Tibial artery (tissue), 4 donors: ENCODE measurements around the gene AGXT.

Experiments
- DNase-seq, 2 donors: peaks; one replicate each; pipeline ENCODE4 v3.0.0-alpha.2; 2019
- H3K27ac ChIP-seq, 2 donors: fragments of 200-600 bp; sonication (generic) in 1 of 2; 1 replicate in 1 of 2; 2 replicates in 1 of 2; pipeline ENCODE4 v1.5.1; 2018 to 2019; ENCODE audit warnings: mild to moderate bottlenecking in 1 of 2
- H3K27me3 ChIP-seq, 2 donors: fragments of 200-600 bp; sonication (generic) in 1 of 2; one replicate each; pipeline versions ENCODE4 v1.5.1 to v1.6.0; 2016 to 2019
- H3K36me3 ChIP-seq, 3 donors: fragments of 200-600 bp; sonication (generic) in 2 of 3; one replicate each; pipeline ENCODE4 v1.5.1; 2016 to 2019; ENCODE audit warnings: mild to moderate bottlenecking in 2 of 3
- H3K4me1 ChIP-seq, 4 donors: fragments of 200-600 bp; sonication (generic) in 2 of 4; 1 replicate in 3 of 4; 2 replicates in 1 of 4; pipeline ENCODE4 v1.5.1; 2016 to 2019
- H3K4me3 ChIP-seq, 2 donors: fragments of 200-600 bp; sonication (generic) in 1 of 2; 1 replicate in 1 of 2; 2 replicates in 1 of 2; pipeline ENCODE4 v1.5.1; 2018 to 2019; ENCODE audit warnings: mild to moderate bottlenecking in 2 of 2
- H3K9me3 ChIP-seq, 3 donors: fragments of 200-600 bp; sonication (generic) in 1 of 3; one replicate each; pipeline ENCODE4 v1.5.1; 2016 to 2019
- CTCF ChIP-seq, 2 experiments: fragments of 200-600 bp in 1 of 2; fragments of 450-650 bp in 1 of 2; IDR thresholded peaks; one replicate each; pipeline ENCODE4 v1.5.1; 2017 to 2019; ENCODE audit warnings: antibody characterized with exemption in 2 of 2, mild to moderate bottlenecking in 1 of 2, moderate library complexity in 1 of 2
- intact Hi-C: fragments of 100-400 bp; cut with DNase I; formaldehyde crosslinking; loops from one replicate; pipeline ENCODE4 v1.15.0; 2023; ENCODE audit warnings: low total_unique reads

AGXT gene

GRCh38 chr2:240857039-240858008 lies 11.3 kb upstream of the AGXT start:
- Histone ChIP-seq H3K4me1 (no peaks in the 10 kb centered on the region), H3K4me3 (no peak overlapping the region), H3K27ac (no peak overlapping the region), H3K27me3 (peaks cover 0 to 20% of the 10 kb centered on the region in 2 donors), H3K36me3 (no peaks in the 10 kb centered on the region), H3K9me3 (no peaks in the 10 kb centered on the region)
- no peak for TF ChIP-seq CTCF (IDR thresholded peaks at IDR 0.05)
- no peak for DNase-seq
- intact Hi-C loops, result no loop called here

GRCh38 chr2:240858321-240858720 lies 10.3 kb upstream of the AGXT start:
- TF ChIP-seq CTCF (IDR thresholded peaks at IDR 0.05), result no peak
- intact Hi-C loops, result no loop called here
- H3K4me1 ChIP-seq, result no peaks in the 10 kb centered on the region
- no peaks in the 10 kb centered on the region for H3K9me3 ChIP-seq
- no peaks in the 10 kb centered on the region for H3K36me3 ChIP-seq
- H3K4me3 ChIP-seq, result no peak overlapping the region
- DNase-seq, result no peak
- no peak overlapping the region for H3K27ac ChIP-seq
- H3K27me3 ChIP-seq, result peaks cover 0 to 20% of the 10 kb centered on the region in 2 donors

DNA sequence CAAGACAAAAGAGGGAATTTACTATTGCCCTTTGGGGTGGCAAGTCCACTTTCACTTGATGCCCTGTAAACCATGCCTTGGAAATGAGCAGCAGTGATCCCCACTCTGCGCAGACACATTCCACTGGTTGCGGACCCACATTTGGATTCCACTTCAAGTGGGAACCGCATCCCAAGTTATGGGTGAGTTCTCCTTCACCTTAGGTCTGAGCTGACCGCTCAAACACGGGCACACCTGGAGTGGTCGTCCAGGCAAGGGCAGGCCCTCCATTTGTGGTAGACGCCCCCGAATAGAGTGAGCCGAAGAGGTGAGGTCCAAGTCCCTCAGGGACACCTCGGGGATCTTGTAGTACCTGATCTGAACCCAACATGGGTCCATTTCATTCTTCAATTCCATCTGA lies 9.8 kb upstream of the AGXT start:
- intact Hi-C loops, result no loop called here
- DNase-seq, result no peak
- no peaks in the 10 kb centered on the region for H3K9me3 ChIP-seq
- H3K4me1 ChIP-seq, result no peaks in the 10 kb centered on the region
- TF ChIP-seq CTCF (IDR thresholded peaks at IDR 0.05), result no peak
- no peak overlapping the region for H3K27ac ChIP-seq
- peaks cover 0 to 20% of the 10 kb centered on the region in 2 donors for H3K27me3 ChIP-seq
- H3K36me3 ChIP-seq, result no peaks in the 10 kb centered on the region
- H3K4me3 ChIP-seq, result no peak overlapping the region

GRCh38 chr2:240861547-240861946 lies 7.1 kb upstream of the AGXT start:
- no peaks in the 10 kb centered on the region for H3K36me3 ChIP-seq
- DNase-seq, result no peak
- TF ChIP-seq CTCF (IDR thresholded peaks at IDR 0.05), result no peak
- H3K4me1 ChIP-seq, result no peaks in the 10 kb centered on the region
- no peak overlapping the region for H3K4me3 ChIP-seq
- H3K9me3 ChIP-seq, result no peaks in the 10 kb centered on the region
- intact Hi-C loops, result no loop called here
- H3K27ac ChIP-seq, result no peak overlapping the region
- H3K27me3 ChIP-seq, result peaks cover 0 to 13% of the 10 kb centered on the region in 2 donors

GRCh38 chr2:240864475-240864874 lies 4.1 kb upstream of the AGXT start:
- no peak overlapping the region for H3K4me3 ChIP-seq
- intact Hi-C loops, result no loop called here
- TF ChIP-seq CTCF (IDR thresholded peaks at IDR 0.05), result no peak
- H3K4me1 ChIP-seq, result no peaks in the 10 kb centered on the region
- no peak overlapping the region for H3K27ac ChIP-seq
- H3K36me3 ChIP-seq, result no peaks in the 10 kb centered on the region
- no peak for DNase-seq
- H3K9me3 ChIP-seq, result no peaks in the 10 kb centered on the region
- peaks cover 0 to 10% of the 10 kb centered on the region in 2 donors for H3K27me3 ChIP-seq
